ENCODE measurements around the gene COL7A1. TPM values are rescaled to one million over a fixed set of nuclear protein-coding genes. Genes with fewer than 3 reads are reported as not detected.

COL7A1 gene
- polyA plus RNA-seq, 1 donor from 2014 or later: 45.3 TPM

DNA sequence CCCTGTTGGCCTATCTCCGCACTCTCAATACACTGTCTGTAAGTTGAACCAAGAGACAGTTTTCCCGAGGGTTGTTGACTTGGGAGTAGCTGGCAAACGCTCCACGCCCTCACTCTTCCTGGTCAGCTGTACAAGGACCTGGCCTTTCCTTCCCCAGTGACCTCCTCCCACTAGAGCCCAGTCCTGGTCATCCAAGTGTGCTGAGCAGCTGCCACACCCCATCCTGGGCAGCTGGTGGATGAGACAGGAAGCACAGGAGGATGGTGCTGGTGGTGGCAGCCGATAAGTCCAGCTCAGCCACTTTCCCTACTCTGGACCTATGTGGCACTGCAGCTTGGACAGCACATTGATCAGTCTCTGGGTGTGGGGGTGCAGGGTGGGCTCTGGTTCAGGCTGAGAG, 58.3 kb downstream of the COL7A1 start (continued):
- TF ChIP-seq, protein P1, sequence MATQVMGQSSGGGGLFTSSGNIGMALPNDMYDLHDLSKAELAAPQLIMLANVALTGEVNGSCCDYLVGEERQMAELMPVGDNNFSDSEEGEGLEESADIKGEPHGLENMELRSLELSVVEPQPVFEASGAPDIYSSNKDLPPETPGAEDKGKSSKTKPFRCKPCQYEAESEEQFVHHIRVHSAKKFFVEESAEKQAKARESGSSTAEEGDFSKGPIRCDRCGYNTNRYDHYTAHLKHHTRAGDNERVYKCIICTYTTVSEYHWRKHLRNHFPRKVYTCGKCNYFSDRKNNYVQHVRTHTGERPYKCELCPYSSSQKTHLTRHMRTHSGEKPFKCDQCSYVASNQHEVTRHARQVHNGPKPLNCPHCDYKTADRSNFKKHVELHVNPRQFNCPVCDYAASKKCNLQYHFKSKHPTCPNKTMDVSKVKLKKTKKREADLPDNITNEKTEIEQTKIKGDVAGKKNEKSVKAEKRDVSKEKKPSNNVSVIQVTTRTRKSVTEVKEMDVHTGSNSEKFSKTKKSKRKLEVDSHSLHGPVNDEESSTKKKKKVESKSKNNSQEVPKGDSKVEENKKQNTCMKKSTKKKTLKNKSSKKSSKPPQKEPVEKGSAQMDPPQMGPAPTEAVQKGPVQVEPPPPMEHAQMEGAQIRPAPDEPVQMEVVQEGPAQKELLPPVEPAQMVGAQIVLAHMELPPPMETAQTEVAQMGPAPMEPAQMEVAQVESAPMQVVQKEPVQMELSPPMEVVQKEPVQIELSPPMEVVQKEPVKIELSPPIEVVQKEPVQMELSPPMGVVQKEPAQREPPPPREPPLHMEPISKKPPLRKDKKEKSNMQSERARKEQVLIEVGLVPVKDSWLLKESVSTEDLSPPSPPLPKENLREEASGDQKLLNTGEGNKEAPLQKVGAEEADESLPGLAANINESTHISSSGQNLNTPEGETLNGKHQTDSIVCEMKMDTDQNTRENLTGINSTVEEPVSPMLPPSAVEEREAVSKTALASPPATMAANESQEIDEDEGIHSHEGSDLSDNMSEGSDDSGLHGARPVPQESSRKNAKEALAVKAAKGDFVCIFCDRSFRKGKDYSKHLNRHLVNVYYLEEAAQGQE (IDR thresholded peaks at IDR 0.05; ENCODE audit: borderline replicate concordance): no peak
- TF ChIP-seq RAD21 (conservative IDR thresholded peaks at IDR 0.05): no peak

DNA sequence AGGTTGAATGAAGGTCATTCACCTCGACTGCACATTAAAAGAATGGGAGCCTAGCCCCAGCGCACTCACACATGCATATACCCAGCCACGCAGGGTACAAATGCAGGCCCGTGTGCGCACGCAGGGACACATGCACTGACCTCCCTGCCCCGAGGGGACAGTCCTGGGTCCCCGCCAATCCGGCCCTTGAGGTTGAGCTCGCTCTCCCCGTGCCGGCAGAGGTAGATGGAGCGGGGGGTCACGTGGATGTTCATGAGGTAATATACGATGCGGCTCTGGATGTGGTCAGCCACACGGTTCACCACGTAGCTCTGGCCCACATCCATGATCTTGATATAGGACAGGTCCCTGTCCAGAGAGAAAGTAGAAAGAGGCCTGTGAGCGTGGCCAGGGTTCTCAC, 59.0 kb downstream of the COL7A1 start:
- H2AFZ ChIP-seq (ENCODE audit: low read depth, low read length): no peak overlapping the region
- no peak overlapping the region for H3K4me2 ChIP-seq (ENCODE audit: low read length)
- H3K9ac ChIP-seq (ENCODE audit: low read length): no peak overlapping the region
- H3K27ac ChIP-seq (ENCODE audit: low read length): no peak overlapping the region
- H3K79me2 ChIP-seq (replicated peaks; ENCODE audit: insufficient read depth, low read length): no peaks in the 10 kb centered on the region
- no peaks in the 10 kb centered on the region for H3K27me3 ChIP-seq (ENCODE audit: insufficient read depth, low read depth, low read length)
- TF ChIP-seq EP300 (conservative IDR thresholded peaks at IDR 0.05; ENCODE audit: poor library complexity, severe bottlenecking): no peak
- TF ChIP-seq EZH2 (IDR thresholded peaks at IDR 0.05; ENCODE audit: borderline replicate concordance, insufficient read depth, low read length, poor library complexity, severe bottlenecking): no peak
- TF ChIP-seq TAF1 (IDR thresholded peaks at IDR 0.05; ENCODE audit: low read depth): no peak
- TF ChIP-seq MXI1 (conservative IDR thresholded peaks at IDR 0.05; ENCODE audit: poor library complexity, severe bottlenecking): no peak
- TF ChIP-seq SMC3 (conservative IDR thresholded peaks at IDR 0.05; ENCODE audit: poor library complexity): no peak
- TF ChIP-seq, protein P2, sequence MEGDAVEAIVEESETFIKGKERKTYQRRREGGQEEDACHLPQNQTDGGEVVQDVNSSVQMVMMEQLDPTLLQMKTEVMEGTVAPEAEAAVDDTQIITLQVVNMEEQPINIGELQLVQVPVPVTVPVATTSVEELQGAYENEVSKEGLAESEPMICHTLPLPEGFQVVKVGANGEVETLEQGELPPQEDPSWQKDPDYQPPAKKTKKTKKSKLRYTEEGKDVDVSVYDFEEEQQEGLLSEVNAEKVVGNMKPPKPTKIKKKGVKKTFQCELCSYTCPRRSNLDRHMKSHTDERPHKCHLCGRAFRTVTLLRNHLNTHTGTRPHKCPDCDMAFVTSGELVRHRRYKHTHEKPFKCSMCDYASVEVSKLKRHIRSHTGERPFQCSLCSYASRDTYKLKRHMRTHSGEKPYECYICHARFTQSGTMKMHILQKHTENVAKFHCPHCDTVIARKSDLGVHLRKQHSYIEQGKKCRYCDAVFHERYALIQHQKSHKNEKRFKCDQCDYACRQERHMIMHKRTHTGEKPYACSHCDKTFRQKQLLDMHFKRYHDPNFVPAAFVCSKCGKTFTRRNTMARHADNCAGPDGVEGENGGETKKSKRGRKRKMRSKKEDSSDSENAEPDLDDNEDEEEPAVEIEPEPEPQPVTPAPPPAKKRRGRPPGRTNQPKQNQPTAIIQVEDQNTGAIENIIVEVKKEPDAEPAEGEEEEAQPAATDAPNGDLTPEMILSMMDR (IDR thresholded peaks at IDR 0.05; ENCODE audit: poor library complexity, severe bottlenecking): no peak
- TF ChIP-seq POLR2AphosphoS5 (IDR thresholded peaks at IDR 0.05): no peak
- no peaks in the 10 kb centered on the region for H3F3A ChIP-seq (ENCODE audit: insufficient read depth, low read length, poor library complexity, severe bottlenecking)
- no peaks in the 10 kb centered on the region for H4K20me1 ChIP-seq (ENCODE audit: insufficient read depth)
- no peaks in the 10 kb centered on the region for H3K9me3 ChIP-seq (ENCODE audit: low read length)
- H3K4me3 ChIP-seq (ENCODE audit: low read length): no peak overlapping the region
- H3K9me2 ChIP-seq (ENCODE audit: insufficient read depth, low read length): no peaks in the 10 kb centered on the region
- peaks cover 5% of the 10 kb centered on the region for H3K36me3 ChIP-seq (ENCODE audit: insufficient read depth, low read length)

GRCh38 chr3:48535578-48535977, 59.6 kb downstream of the COL7A1 start:
- Histone ChIP-seq H3K9ac (ENCODE audit: low read length) (no peak overlapping the region), H3K27me3 (ENCODE audit: insufficient read depth, low read depth, low read length) (no peaks in the 10 kb centered on the region), H3K27ac (ENCODE audit: low read length) (no peak overlapping the region), H2AFZ (ENCODE audit: low read depth, low read length) (no peak overlapping the region), H3K36me3 (ENCODE audit: insufficient read depth, low read length) (peaks cover 5% of the 10 kb centered on the region), H3K4me2 (ENCODE audit: low read length) (no peak overlapping the region), H3K4me3 (ENCODE audit: low read length) (no peak overlapping the region), H3K9me2 (ENCODE audit: insufficient read depth, low read length) (no peaks in the 10 kb centered on the region), H3K9me3 (ENCODE audit: low read length) (no peaks in the 10 kb centered on the region), H3F3A (ENCODE audit: insufficient read depth, low read length, poor library complexity, severe bottlenecking) (no peaks in the 10 kb centered on the region), H3K79me2 (replicated peaks; ENCODE audit: insufficient read depth, low read length) (no peaks in the 10 kb centered on the region), H4K20me1 (ENCODE audit: insufficient read depth) (no peaks in the 10 kb centered on the region)
- TF ChIP-seq MXI1 (conservative IDR thresholded peaks at IDR 0.05; ENCODE audit: poor library complexity, severe bottlenecking) (no peak), TAF1 (IDR thresholded peaks at IDR 0.05; ENCODE audit: low read depth) (no peak), EZH2 (IDR thresholded peaks at IDR 0.05; ENCODE audit: borderline replicate concordance, insufficient read depth, low read length, poor library complexity, severe bottlenecking) (no peak), SMC3 (conservative IDR thresholded peaks at IDR 0.05; ENCODE audit: poor library complexity) (no peak), EP300 (conservative IDR thresholded peaks at IDR 0.05; ENCODE audit: poor library complexity, severe bottlenecking) (no peak), RAD21 (conservative IDR thresholded peaks at IDR 0.05) (no peak), POLR2AphosphoS5 (IDR thresholded peaks at IDR 0.05) (no peak)
- TF ChIP-seq, protein P2 (IDR thresholded peaks at IDR 0.05; ENCODE audit: poor library complexity, severe bottlenecking): no peak
- TF ChIP-seq, protein P1 (IDR thresholded peaks at IDR 0.05; ENCODE audit: borderline replicate concordance): no peak

All from neural cell (in vitro differentiated cells).